HG03066 (cell line): ENCODE measurements around the gene MYG1.

Experiments
- ATAC-seq: cut with Tn5 transposase; IDR thresholded peaks from one replicate; pipeline ENCODE4 v1.9.1; 2021; ENCODE audit warnings: low read depth; ENCODE audit not compliant: unreplicated experiment

Gene MYG1

DNA sequence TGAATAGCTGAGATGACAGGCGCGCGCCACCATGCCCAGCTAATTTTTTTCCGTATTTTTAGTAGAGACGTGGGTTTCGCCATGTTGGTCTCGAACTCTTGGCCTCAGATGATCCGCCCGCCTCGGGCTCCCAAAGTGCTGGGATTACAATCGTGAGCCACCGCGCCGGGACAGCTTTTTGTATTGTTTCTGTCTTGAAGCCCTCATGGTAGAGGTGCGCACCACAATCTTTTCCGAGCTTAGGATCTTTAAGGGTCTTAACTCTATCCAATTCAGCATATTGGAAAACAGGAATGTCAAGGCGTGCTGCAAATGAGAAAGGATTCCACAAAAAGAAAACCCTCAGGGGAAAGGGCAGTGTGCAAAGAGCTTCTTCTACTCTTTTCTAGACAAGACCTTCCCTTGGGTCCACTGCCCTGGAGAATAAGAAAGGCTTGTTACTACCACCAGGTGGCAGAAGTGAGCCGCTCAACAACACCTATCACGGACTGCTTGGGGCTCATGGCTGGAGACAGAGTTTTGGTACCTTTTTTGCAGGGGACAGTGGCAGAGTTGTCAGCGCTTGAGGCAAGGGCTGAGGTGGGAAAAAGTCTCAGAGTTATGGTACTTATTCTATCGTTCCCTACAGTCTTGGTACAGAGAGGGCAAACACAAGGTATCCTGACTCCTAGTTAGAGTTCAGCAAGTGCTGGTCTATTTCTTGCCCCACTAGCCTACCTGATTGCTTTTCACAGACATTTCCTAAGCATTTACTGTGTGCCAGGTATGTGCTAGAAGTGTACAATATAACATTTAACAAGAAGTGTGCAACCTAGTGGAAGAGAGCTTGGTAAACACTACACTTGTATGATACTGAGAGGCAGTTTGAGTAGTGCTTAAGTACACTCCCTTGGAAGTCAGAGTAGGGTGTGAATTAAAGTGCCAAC is 53.1 kb downstream of the MYG1 start:
- no peak for ATAC-seq

DNA sequence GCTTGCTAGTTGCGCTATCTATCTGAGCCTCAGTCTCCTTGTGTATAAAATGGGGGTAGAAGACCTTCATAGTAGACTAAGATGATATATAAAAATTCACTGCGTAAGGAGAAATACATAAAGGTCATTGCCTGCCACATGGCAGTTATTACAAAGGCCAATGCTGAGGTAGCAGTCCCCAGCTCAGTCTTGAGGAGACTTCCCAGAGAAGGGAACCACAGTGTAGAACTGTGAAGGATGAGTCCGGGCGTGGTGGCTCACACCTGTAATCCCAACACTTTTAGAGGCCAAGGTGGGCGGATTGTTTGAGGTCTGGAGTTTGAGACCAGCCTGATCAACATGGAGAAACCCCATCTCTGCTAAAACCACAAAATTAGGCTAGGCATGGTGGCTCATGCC is 53.8 kb downstream of the MYG1 start:
- no peak for ATAC-seq

DNA sequence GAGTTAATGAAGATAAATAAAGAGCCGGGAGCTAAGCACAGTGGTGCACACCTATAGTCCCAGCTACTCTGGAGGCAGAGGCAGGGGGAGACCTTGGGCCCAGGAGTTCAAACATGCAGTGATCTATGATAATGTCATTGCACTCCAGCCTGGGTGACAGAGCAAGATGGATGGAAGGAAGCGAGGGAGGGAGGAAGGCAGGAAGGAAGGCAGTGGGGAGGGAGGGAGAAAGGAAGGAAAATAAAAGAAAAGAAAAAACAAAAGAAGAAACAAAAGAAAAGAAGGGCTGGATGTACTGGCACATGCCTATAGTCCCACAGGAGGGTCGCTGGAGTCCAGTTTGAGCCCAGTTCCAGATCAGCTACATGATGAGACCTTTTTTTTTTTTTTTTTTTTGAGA is 55.6 kb downstream of the MYG1 start:
- no peak for ATAC-seq
